Activated CD8-positive, alpha-beta memory T cell treated with anti-CD3 and anti-CD28 coated beads for 1 hour (primary cell): ENCODE results near the gene RNF168.
"Not testable (repeated sequence)": the region's sequence is repeated elsewhere in the genome, so short reads cannot be mapped to it uniquely, and the experiment has no call there.

Experiments
- DNase-seq, 2 donors: peaks; one replicate each; pipeline ENCODE4 v3.0.0-alpha.2; 2020; ENCODE audit warnings: low read depth in 1 of 2; ENCODE audit errors: extremely low read depth in 1 of 2

The RNF168 gene, protein sequence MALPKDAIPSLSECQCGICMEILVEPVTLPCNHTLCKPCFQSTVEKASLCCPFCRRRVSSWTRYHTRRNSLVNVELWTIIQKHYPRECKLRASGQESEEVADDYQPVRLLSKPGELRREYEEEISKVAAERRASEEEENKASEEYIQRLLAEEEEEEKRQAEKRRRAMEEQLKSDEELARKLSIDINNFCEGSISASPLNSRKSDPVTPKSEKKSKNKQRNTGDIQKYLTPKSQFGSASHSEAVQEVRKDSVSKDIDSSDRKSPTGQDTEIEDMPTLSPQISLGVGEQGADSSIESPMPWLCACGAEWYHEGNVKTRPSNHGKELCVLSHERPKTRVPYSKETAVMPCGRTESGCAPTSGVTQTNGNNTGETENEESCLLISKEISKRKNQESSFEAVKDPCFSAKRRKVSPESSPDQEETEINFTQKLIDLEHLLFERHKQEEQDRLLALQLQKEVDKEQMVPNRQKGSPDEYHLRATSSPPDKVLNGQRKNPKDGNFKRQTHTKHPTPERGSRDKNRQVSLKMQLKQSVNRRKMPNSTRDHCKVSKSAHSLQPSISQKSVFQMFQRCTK

DNA sequence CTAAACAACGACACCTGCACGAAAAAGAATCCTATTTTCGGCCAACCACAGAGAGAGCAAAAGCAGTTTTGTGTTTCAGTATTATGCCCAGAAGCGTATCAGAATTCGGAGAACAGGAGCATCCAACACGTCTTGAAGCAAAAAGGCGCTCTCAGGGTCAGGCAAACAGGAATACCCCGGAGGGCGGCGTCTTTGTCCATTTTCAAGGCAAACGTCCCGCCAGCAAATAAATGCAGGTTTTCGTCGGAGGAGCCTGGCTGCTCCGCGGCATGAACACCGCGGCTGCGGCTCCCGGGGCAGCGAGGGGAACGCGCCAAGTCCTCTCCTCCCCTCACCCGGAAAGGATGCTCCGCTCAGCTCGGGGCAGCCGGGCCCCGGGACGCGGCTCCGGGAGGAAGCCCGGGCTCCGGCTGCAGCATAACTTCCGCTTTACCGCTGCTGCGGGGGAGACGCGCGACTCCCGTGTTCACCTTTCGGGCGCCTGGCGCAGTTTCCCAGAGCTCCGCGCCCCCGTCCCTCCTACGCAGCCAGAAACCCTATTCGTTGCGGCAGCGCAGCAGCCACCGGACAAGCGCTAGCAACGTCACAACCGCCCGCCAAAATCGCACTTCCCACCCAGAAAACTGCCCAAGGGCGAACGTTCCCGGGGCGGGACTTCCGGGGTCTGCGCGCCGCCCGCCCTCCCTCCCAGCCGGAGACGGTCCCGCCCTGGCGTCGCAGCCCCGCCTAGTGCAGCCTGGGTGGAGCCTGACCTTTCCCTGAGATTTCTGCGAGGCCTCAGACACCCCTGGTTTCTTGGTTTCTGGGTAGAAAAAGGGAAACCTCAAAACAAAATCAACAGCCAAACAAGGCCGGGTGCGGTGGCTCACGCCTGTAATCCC lies at the start of gene RNF168:
RNF168 (minus strand) TSS at position 573 of the 881 bp plus-strand sequence. CDS start 595 bp downstream, outside the sequence.
- peak; percentile 83 to 89 for DNase-seq

- DNase-seq, result no peak
Measured at GRCh38 chr3:196552253-196552652, 48.7 kb upstream of the RNF168 start.

- not testable (repeated sequence) for DNase-seq
Measured at GRCh38 chr3:196550172-196550571, 46.6 kb upstream of the RNF168 start.

- not testable (repeated sequence) for DNase-seq
Measured at GRCh38 chr3:196549312-196549711, 45.7 kb upstream of the RNF168 start.

DNA sequence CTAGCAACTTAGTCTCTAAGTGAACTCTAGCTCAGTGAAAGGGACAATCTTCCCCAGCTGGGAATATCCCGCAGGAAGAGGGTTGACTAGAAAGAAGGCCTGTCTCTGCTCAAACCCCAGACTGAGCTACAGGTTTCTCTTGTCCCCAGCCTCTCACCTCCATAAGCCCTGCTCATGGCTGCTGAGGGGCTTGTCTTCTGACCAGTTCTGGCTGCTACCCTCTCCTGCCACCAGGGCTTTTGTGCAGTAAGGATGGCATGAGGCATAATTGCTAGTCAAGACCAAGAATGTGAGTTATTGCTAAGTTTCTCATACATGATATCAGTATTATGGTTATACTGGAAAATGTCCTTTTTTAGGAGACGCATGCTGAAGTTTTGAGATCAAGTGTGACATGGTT lies 43.5 kb upstream of the RNF168 start:
- DNase-seq, result no peak

DNA sequence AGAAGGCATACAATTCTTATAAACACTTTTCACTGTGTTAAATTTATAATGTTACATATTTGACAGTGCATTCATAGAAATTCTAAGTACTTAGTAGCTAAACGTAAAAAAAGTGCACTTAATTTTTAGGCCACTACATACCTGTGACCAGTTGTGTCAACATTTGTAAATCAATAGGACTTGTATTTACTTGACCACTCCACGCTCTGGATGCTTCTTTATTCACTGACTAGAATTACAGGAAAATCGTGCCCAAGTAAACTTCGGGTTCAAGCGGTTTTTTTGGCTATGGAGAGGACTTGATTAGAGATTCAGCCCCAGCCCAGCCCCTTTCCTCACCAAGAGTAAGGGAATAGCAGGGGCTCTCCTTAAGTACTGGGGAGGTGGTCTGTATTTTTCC lies 43.0 kb upstream of the RNF168 start:
- DNase-seq, result no peak

- DNase-seq, result no peak
Measured at GRCh38 chr3:196544491-196544992, 41.0 kb upstream of the RNF168 start.

- no peak for DNase-seq
Measured at GRCh38 chr3:196541684-196542445, 38.3 kb upstream of the RNF168 start.

- DNase-seq, result peak; percentile 13 to 58
Measured at GRCh38 chr3:196537319-196537984, 33.9 kb upstream of the RNF168 start.

GRCh38 chr3:196533260-196533681 lies 29.7 kb upstream of the RNF168 start:
- no peak for DNase-seq

GRCh38 chr3:196531418-196531817 lies 27.9 kb upstream of the RNF168 start:
- DNase-seq, result no peak

DNA sequence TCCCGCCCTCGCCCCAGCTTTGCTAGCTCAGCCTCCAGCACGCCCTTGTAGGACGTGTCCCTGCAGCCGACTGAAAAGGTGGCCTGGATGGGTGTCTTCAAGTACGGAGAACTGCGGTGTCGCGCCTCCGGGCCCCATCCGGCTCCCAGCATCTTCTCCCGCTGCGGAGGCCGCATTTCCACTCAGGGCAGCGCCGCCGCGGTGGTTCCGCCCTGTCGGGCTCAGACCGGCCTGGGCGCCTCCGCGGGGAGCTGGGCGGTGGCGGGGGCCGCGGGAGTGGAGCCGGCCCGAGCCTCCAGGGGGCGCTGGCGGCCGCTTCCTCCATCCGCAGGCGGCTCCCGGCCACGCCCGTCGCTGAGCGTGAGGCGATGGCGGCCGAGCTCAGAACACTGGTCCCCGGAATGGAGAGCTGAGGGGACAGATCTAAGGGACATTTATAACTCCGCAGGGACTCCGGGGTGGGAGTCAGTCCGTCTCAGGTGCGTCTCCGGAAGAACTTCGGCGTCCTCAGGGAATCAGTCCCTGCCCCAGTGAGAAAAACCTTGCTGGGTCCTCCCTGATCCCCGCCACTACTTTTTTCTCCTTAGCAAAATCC lies 25.2 kb upstream of the RNF168 start:
- DNase-seq, result peak in 1 of 2 donors; percentile 75

GRCh38 chr3:196525141-196525540 lies 21.6 kb upstream of the RNF168 start:
- no peak for DNase-seq

GRCh38 chr3:196524527-196524926 lies 21.0 kb upstream of the RNF168 start:
- no peak for DNase-seq

DNA sequence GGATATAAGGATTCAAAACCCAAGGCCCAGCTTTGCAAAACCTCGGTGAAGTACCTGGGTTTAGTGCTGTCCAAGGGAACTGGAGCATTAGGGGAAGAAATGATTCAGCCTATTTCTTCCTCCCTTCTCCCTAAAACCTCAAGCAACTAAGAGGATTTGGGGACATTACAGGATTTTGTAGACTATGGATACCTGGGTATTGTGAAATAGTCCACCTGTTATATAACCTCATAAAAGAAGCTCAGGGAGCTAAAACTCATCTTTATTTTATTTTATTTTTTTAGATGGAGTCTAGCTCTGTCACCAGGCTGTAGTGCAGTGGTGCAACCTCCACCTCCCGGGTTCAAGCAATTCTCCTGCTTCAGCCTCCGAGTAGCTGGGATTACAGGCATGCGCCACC lies 20.3 kb upstream of the RNF168 start:
- DNase-seq, result no peak

DNA sequence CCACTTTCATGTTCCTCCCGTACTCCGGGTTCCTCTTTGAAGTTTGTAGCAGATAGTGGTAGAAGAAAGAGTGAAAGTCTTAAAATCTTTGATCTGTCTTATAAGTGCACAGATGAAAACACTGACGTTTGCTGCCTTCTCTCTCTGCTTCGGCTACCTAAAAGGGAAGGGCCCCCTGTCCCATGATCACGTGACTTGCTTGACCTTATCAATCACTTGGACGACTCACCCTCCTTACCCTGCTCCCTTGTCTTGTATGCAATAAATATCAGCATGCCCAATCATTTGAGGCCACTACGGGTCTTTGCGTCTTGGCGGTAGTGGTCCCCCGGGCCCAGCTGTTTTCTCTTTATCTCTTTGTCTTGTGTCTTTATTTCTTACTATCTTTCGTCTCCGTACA lies 17.7 kb upstream of the RNF168 start:
- DNase-seq, result not testable (repeated sequence)

- no peak for DNase-seq
Measured at GRCh38 chr3:196519718-196520082, 16.1 kb upstream of the RNF168 start.

GRCh38 chr3:196518966-196519717 lies 15.6 kb upstream of the RNF168 start:
- DNase-seq, result peak in 1 of 2 donors; percentile 35

GRCh38 chr3:196517919-196518318 lies 14.4 kb upstream of the RNF168 start:
- no peak for DNase-seq
